Measurements from ENCODE around the gene LGALS14.

LGALS14 gene

DNA sequence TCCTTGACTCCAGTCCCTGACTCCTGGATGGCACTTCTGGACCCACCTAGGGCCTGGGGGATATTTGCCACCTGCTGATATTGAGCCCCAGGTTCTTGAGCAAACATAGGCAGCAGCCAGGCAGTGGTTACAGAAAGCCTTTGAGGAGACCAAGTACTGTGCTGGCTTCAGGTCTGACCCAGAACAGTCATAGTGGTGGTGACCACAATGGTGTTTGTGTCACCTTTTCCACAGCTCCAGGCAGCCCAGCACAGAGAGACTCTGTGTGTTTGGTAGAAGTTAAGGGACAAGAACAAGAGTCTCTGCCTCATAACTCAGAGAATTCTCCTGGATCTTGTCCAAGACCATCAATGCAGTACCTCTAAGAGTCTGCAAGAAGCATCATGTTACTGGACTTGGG lies 48.1 kb downstream of the LGALS14 start:
- DNase-seq = no peak

DNA sequence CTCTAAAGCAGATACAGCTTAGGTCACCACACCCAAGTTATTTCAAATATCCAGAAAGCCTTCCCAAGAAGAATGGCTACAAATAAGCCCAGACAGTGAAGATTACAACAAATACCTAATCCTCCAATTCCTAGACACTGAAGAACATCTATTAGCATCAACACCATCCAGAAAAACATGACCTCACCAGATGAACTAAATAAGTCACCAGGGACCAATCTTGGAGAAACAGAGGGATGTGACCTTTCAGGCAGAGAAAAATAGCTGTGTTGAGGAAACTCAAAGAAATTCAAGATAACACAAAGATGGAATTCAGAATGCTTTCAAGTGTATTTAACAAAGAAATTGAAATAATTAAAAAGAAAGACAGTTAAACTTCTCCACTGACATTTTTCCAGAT lies 48.5 kb downstream of the LGALS14 start:
- no peak for DNase-seq

DNA sequence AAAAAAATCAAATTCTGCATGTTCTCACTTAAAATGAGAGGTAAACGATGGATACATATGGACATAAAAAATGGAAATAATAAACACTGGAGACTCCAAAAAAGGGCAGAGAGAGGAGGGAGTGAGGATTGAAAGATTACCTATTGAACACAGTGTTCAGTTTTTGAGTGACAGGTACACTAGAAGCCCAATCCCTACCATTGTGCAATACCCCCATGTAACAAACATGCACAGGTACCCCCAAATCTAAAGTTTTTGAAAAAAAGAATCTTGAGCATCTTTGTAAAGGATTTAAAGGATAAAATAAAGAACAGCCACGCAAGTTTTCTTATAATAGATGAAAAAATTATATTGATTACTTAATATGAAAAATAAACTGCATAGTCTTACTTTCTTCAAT lies 50.3 kb downstream of the LGALS14 start:
- DNase-seq = no peak

DNA sequence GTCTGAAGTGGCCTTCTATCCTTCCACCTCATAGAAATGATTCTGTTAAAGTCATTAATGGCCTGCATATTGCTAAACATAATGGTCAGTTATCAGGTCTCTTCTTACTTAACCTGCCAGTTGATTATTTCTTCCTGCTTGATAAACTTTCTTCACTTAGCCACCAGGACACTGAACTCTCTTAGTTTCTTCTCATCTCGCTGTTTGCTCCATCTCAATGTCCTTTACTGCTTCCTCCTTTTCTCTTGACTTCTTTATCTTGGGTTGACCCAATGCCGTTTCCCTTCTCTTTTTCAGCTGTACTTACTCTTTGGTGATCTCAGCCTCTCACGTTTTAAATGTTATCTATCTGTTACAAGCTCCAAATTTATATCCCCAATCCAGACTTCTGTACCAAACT lies 50.7 kb downstream of the LGALS14 start:
- no peak for DNase-seq
